ENCODE measurements around the gene VIP. TPM values are rescaled to one million over a fixed set of nuclear protein-coding genes. Genes with fewer than 3 reads are reported as not detected.

The VIP gene
- total and polyA plus RNA-seq, 2 of the 4 experiments (the other 2 are of a cell fraction): not detected

- Histone ChIP-seq H2AFZ (replicated peaks; ENCODE audit: low read length, poor library complexity) (no peak overlapping the region), H2BK120ac (ENCODE audit: low read depth, low read length) (no peak overlapping the region), H3K79me1 (ENCODE audit: low read depth in 1 of 2, low read length in 2 of 2) (no peaks in the 10 kb centered on the region), H3K4me2 (ENCODE audit: low read depth, low read length) (no peak overlapping the region), H3K27me3 (ENCODE audit: control insufficient read depth, insufficient read depth, low read length) (no peaks in the 10 kb centered on the region), H3K27ac (ENCODE audit: insufficient read depth, low read length) (no peak overlapping the region), H3K14ac (replicated peaks; ENCODE audit: low read depth, low read length) (no peak overlapping the region), H2AK5ac (ENCODE audit: low read depth, low read length) (no peak overlapping the region), H4K5ac (ENCODE audit: low read depth, low read length) (no peak overlapping the region), H3K23ac (ENCODE audit: low read depth, low read length) (no peak overlapping the region), H4K20me1 (ENCODE audit: insufficient read depth, low read length) (no peaks in the 10 kb centered on the region), H3K4me3 (ENCODE audit: insufficient read depth, low read depth, low read length) (no peak overlapping the region), H2AK9ac (replicated peaks; ENCODE audit: low read depth, low read length, poor library complexity) (no peak overlapping the region), H3K4me1 (ENCODE audit: control insufficient read depth, insufficient read depth, low read length) (no peaks in the 10 kb centered on the region), H3K4ac (ENCODE audit: low read depth, low read length) (no peak overlapping the region), H2BK5ac (ENCODE audit: low read depth, low read length, poor library complexity, severe bottlenecking) (no peak overlapping the region), H3K9ac (ENCODE audit: low read depth, low read length) (no peak overlapping the region), H2BK15ac (ENCODE audit: low read depth, low read length) (no peak overlapping the region), H4K91ac (ENCODE audit: insufficient read depth, low read depth, low read length) (no peak overlapping the region), H2BK20ac (ENCODE audit: low read depth, low read length) (no peak overlapping the region), H3K9me3 (ENCODE audit: control insufficient read depth, insufficient read depth, low read length) (no peaks in the 10 kb centered on the region), H3K36me3 (ENCODE audit: control insufficient read depth, insufficient read depth, low read length) (no peaks in the 10 kb centered on the region), H3K56ac (ENCODE audit: extremely low read depth, insufficient read depth, low read length) (no peak overlapping the region), H3K9me1 (ENCODE audit: insufficient read depth, low read length) (no peaks in the 10 kb centered on the region; the same call in 1 of the 2 replicates), H3K18ac (ENCODE audit: low read depth, low read length) (no peak overlapping the region), H4K8ac (ENCODE audit: low read depth in 2 of 2, low read length in 2 of 2) (no peak overlapping the region)
- intact Hi-C loops (cut with micrococcal nuclease) (no loop called here), in situ Hi-C loops (cut with MboI; ENCODE audit: low sequenced_read_pairs) (no loop called here), dilution Hi-C loops (cut with HindIII; ENCODE audit: low sequenced_read_pairs, unreplicated experiment) (no loop called here)
- BruUV-seq (replicated peaks): no TSS peak
- WGBS, 2 experiments (ENCODE audit: extremely low coverage in 2 of 2, insufficient read length in 1 of 2): 42% methylated on average over 2 of the region's 9 CpGs; no CpG with 5 or more reads in 1 of the 2 experiments
- no peak for TF ChIP-seq CEBPB (IDR thresholded peaks at IDR 0.05; ENCODE audit: low read depth, low read length)
- TF ChIP-seq CHD1 (IDR thresholded peaks at IDR 0.05; ENCODE audit: low read depth, low read length): no peak
- no peak for TF ChIP-seq MAFK (IDR thresholded peaks at IDR 0.05; ENCODE audit: low read depth, low read length)
- no peak for TF ChIP-seq RAD21 (IDR thresholded peaks at IDR 0.05; ENCODE audit: low read length)
- no peak for TF ChIP-seq CTCF (conservative IDR thresholded peaks at IDR 0.05; ENCODE audit: low read depth, low read length)
- no peak for TF ChIP-seq SMC3 (IDR thresholded peaks at IDR 0.05; ENCODE audit: low read depth, low read length)
- no peak for TF ChIP-seq MAZ (IDR thresholded peaks at IDR 0.05; ENCODE audit: borderline replicate concordance, low read depth, low read length)
- no peak for TF ChIP-seq BHLHE40 (IDR thresholded peaks at IDR 0.05; ENCODE audit: low read depth, low read length)
- TF ChIP-seq POLR2A (IDR thresholded peaks at IDR 0.05; ENCODE audit: low read depth, low read length): no peak
- no peak for TF ChIP-seq USF2 (IDR thresholded peaks at IDR 0.05; ENCODE audit: low read depth, low read length)
- ChIA-PET CTCF (interaction anchor here (1.0 kb wide), 1 partner anchor 9 kb away, joined by 3 read pairs; no protein-coding TSS in a partner anchor), POLR2A (ENCODE audit: unreplicated experiment) (no interaction called here)
- ATAC-seq (ENCODE audit: low read depth) (no peak), DNase-seq (no peak)
Measured at GRCh38 chr6:152783217-152783878, 32.8 kb downstream of the VIP start.
